ENCODE measurements around the gene TIMELESS.

TIMELESS gene

DNA sequence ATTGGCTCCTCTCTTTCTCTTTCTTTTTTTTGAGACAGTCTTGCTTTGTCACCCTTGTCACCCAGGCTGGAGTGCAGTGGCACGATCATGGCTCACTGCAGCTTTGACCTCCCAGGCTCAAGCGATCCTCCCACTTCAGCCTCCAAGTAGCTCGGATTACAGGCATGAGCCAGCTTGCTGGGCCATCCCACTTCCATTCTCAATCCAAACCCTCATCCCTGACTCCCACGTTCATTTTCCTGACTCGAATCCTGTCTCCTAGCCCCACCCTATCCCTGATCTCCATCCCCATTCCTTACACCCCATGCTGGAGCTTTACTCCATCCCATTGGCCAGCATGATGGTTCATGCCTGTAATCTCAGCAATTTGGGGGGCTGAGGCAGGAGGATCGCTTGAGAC, 26.9 kb upstream of the TIMELESS start:
- no peak for TF ChIP-seq SIN3A (IDR thresholded peaks at IDR 0.05; ENCODE audit: borderline replicate concordance, insufficient read depth, low read length)
- TF ChIP-seq REST (IDR thresholded peaks at IDR 0.05; ENCODE audit: insufficient read depth in 1 of 2, low read depth in 2 of 2, low read length in 2 of 2): no peak
- TF ChIP-seq POLR2AphosphoS5 (IDR thresholded peaks at IDR 0.05; ENCODE audit: low read depth, low read length): no peak
- TF ChIP-seq TAF1 (IDR thresholded peaks at IDR 0.05; ENCODE audit: borderline replicate concordance, insufficient read depth, low read length): no peak
- TF ChIP-seq FOXP2 (optimal IDR thresholded peaks at IDR 0.05; ENCODE audit: borderline replicate concordance, extremely low read depth, extremely low read length, insufficient read depth): no peak

- TF ChIP-seq TAF1 (IDR thresholded peaks at IDR 0.05; ENCODE audit: borderline replicate concordance, insufficient read depth, low read length) (no peak), SIN3A (IDR thresholded peaks at IDR 0.05; ENCODE audit: borderline replicate concordance, insufficient read depth, low read length) (no peak), FOXP2 (optimal IDR thresholded peaks at IDR 0.05; ENCODE audit: borderline replicate concordance, extremely low read depth, extremely low read length, insufficient read depth) (no peak), POLR2AphosphoS5 (IDR thresholded peaks at IDR 0.05; ENCODE audit: low read depth, low read length) (no peak), REST (IDR thresholded peaks at IDR 0.05; ENCODE audit: insufficient read depth in 1 of 2, low read depth in 2 of 2, low read length in 2 of 2) (no peak)
These were observed 25.2 kb upstream of the TIMELESS start for GRCh38 chr12:56474389-56474788.

- TF ChIP-seq REST (IDR thresholded peaks at IDR 0.05; ENCODE audit: insufficient read depth in 1 of 2, low read depth in 2 of 2, low read length in 2 of 2) (no peak), SIN3A (IDR thresholded peaks at IDR 0.05; ENCODE audit: borderline replicate concordance, insufficient read depth, low read length) (no peak), POLR2AphosphoS5 (IDR thresholded peaks at IDR 0.05; ENCODE audit: low read depth, low read length) (no peak), FOXP2 (optimal IDR thresholded peaks at IDR 0.05; ENCODE audit: borderline replicate concordance, extremely low read depth, extremely low read length, insufficient read depth) (no peak), TAF1 (IDR thresholded peaks at IDR 0.05; ENCODE audit: borderline replicate concordance, insufficient read depth, low read length) (no peak)
These were observed 20.0 kb upstream of the TIMELESS start for GRCh38 chr12:56469007-56469930.

GRCh38 chr12:56468216-56469006, 19.2 kb upstream of the TIMELESS start, which contains the start of gene SPRYD4:
TSS of gene SPRYD4 (plus strand) at chr12:56468578. CDS start at chr12:56468592, 14 bp downstream.
- TF ChIP-seq TAF1 (IDR thresholded peaks at IDR 0.05; ENCODE audit: borderline replicate concordance, insufficient read depth, low read length): peak; percentile 96
- peak; percentile 86 for TF ChIP-seq FOXP2 (optimal IDR thresholded peaks at IDR 0.05; ENCODE audit: borderline replicate concordance, extremely low read depth, extremely low read length, insufficient read depth)
- TF ChIP-seq POLR2AphosphoS5 (IDR thresholded peaks at IDR 0.05; ENCODE audit: low read depth, low read length): peak; percentile 94
- peak; percentile 19 to 51; a peak in 1 of 4 replicates for TF ChIP-seq REST (IDR thresholded peaks at IDR 0.05; ENCODE audit: insufficient read depth in 1 of 2, low read depth in 2 of 2, low read length in 2 of 2)
- peak; percentile 99; the same call in 1 of the 2 replicates for TF ChIP-seq SIN3A (IDR thresholded peaks at IDR 0.05; ENCODE audit: borderline replicate concordance, insufficient read depth, low read length)
